ENCODE data around the gene TUBG2.
"Not testable (repeated sequence)": the region's sequence is repeated elsewhere in the genome, so short reads cannot be mapped to it uniquely, and the experiment has no call there.

The TUBG2 gene

GRCh38 chr17:42659079-42659931 is at the start of gene TUBG2:
Gene TUBG2, plus strand, starts transcription at chr17:42659284. Its CDS starts 220 bp downstream, at chr17:42659504.
- FAIRE-seq (peak; percentile 89), DNase-seq (ENCODE audit: extremely low spot score, insufficient read length, low read depth) (no peak)

GRCh38 chr17:42609814-42610801 is 49.0 kb upstream of the TUBG2 start:
- FAIRE-seq = peak; percentile 85

GRCh38 chr17:42612013-42612412 is 47.1 kb upstream of the TUBG2 start:
- DNase-seq (ENCODE audit: extremely low spot score, insufficient read length, low read depth) (no peak), FAIRE-seq (no peak)

More at GRCh38 chr17:42609814-42610801, 49.0 kb upstream of the TUBG2 start:
- DNase-seq (ENCODE audit: extremely low spot score, insufficient read length, low read depth) = not testable (repeated sequence)

- DNase-seq (ENCODE audit: extremely low spot score, insufficient read length, low read depth) (no peak), FAIRE-seq (no peak)
Measured at GRCh38 chr17:42613699-42614295, 45.3 kb upstream of the TUBG2 start.

- DNase-seq (ENCODE audit: extremely low spot score, insufficient read length, low read depth) (no peak), FAIRE-seq (no peak)
Measured at GRCh38 chr17:42617956-42618431, 41.1 kb upstream of the TUBG2 start.

GRCh38 chr17:42618442-42619150 is 40.5 kb upstream of the TUBG2 start:
- peak; percentile 99 for FAIRE-seq
- peak; percentile 71 for DNase-seq (ENCODE audit: extremely low spot score, insufficient read length, low read depth)

GRCh38 chr17:42621987-42622386 is 37.1 kb upstream of the TUBG2 start:
- not testable (repeated sequence) for DNase-seq (ENCODE audit: extremely low spot score, insufficient read length, low read depth); FAIRE-seq

GRCh38 chr17:42623271-42623670 is 35.8 kb upstream of the TUBG2 start:
- no peak for DNase-seq (ENCODE audit: extremely low spot score, insufficient read length, low read depth)
- FAIRE-seq = no peak

GRCh38 chr17:42623732-42624596 is 35.1 kb upstream of the TUBG2 start:
- no peak for FAIRE-seq
- DNase-seq (ENCODE audit: extremely low spot score, insufficient read length, low read depth) = no peak

GRCh38 chr17:42627032-42627764 is 31.9 kb upstream of the TUBG2 start:
- not testable (repeated sequence) for DNase-seq (ENCODE audit: extremely low spot score, insufficient read length, low read depth)

GRCh38 chr17:42629411-42630009 is 29.6 kb upstream of the TUBG2 start:
- FAIRE-seq = no peak

More at GRCh38 chr17:42627032-42627764, 31.9 kb upstream of the TUBG2 start:
- not testable (repeated sequence) for FAIRE-seq

GRCh38 chr17:42632949-42633444 is 26.1 kb upstream of the TUBG2 start:
- no peak for FAIRE-seq

More at GRCh38 chr17:42629411-42630009, 29.6 kb upstream of the TUBG2 start:
- DNase-seq (ENCODE audit: extremely low spot score, insufficient read length, low read depth) = no peak

GRCh38 chr17:42639525-42640113 is 19.5 kb upstream of the TUBG2 start:
- no peak for DNase-seq (ENCODE audit: extremely low spot score, insufficient read length, low read depth)
- no peak for FAIRE-seq

More at GRCh38 chr17:42632949-42633444, 26.1 kb upstream of the TUBG2 start:
- DNase-seq (ENCODE audit: extremely low spot score, insufficient read length, low read depth) = no peak

GRCh38 chr17:42640121-42640520 is 19.0 kb upstream of the TUBG2 start:
- DNase-seq (ENCODE audit: extremely low spot score, insufficient read length, low read depth) = no peak
- FAIRE-seq = no peak

GRCh38 chr17:42642336-42642735 is 16.7 kb upstream of the TUBG2 start:
- no peak for DNase-seq (ENCODE audit: extremely low spot score, insufficient read length, low read depth)
- FAIRE-seq = no peak

GRCh38 chr17:42647778-42648177 is 11.3 kb upstream of the TUBG2 start:
- DNase-seq (ENCODE audit: extremely low spot score, insufficient read length, low read depth) (no peak), FAIRE-seq (no peak)

GRCh38 chr17:42651392-42651791 is 7.7 kb upstream of the TUBG2 start:
- FAIRE-seq (no peak), DNase-seq (ENCODE audit: extremely low spot score, insufficient read length, low read depth) (no peak)

Measured in GM18507 (cell line).